Keratinocyte (primary cell): ENCODE results near the gene LMNTD1. TPM values are rescaled to one million over a fixed set of nuclear protein-coding genes. Genes with fewer than 3 reads are reported as not detected.
A peak's percentile ranks its signal among the peaks of the same experiment; 100 is the strongest.

ENCODE experiments used
- DNase-seq: peaks from one replicate; pipeline ENCODE4 v3.0.0-alpha.2; 2011; ENCODE audit warnings: low read depth, missing footprints, low spot score
- FAIRE-seq: peaks from 2 replicates; lab custom pipeline; 2011; peaks lifted over from hg19 to GRCh38; lab: Jason Lieb, UNC
- H2AFZ ChIP-seq: 2 replicates; pipeline ENCODE4 v1.6.0; 2012; ENCODE audit warnings: low read length, control low read depth, inconsistent platforms; ENCODE audit not compliant: control insufficient read depth
- H3K27ac ChIP-seq: 2 replicates; pipeline ENCODE4 v1.5.1; 2011; ENCODE audit warnings: low read length; ENCODE audit not compliant: control insufficient read depth, insufficient read depth
- H3K27me3 ChIP-seq: 3 replicates; pipeline ENCODE4 v1.6.0; 2011; ENCODE audit warnings: low read length; ENCODE audit not compliant: control insufficient read depth, insufficient read depth; ENCODE audit errors: extremely low read depth
- H3K36me3 ChIP-seq, 2 experiments: 2 replicates in 1 of 2; 3 replicates in 1 of 2; pipeline ENCODE4 v1.5.1; 2011; ENCODE audit warnings: low read length in 2 of 2, mild to moderate bottlenecking in 1 of 2; ENCODE audit not compliant: control insufficient read depth in 2 of 2, insufficient read depth in 2 of 2; ENCODE audit errors: extremely low read depth in 1 of 2
- H3K4me1 ChIP-seq: 3 replicates; pipeline ENCODE4 v1.5.1; 2011; ENCODE audit warnings: low read length; ENCODE audit not compliant: control insufficient read depth, insufficient read depth; ENCODE audit errors: extremely low read depth
- H3K4me2 ChIP-seq: 3 replicates; pipeline ENCODE4 v1.6.0; 2011; ENCODE audit warnings: low read depth, low read length; ENCODE audit not compliant: control insufficient read depth, insufficient read depth; ENCODE audit errors: extremely low read depth
- H3K4me3 ChIP-seq, 3 experiments: fragments of 200-600 bp in 1 of 3; sonication (generic) in 1 of 3; 2 replicates in 2 of 3; 3 replicates in 1 of 3; pipeline ENCODE4 v1.5.1; 2011 to 2016; ENCODE audit warnings: low read length in 3 of 3, mild to moderate bottlenecking in 3 of 3, control low read depth in 2 of 3, inconsistent platforms in 1 of 3, low read depth in 1 of 3, mixed read lengths in 1 of 3, mixed run types in 1 of 3, moderate library complexity in 1 of 3; ENCODE audit not compliant: control insufficient read depth in 2 of 3, insufficient read depth in 2 of 3; ENCODE audit errors: extremely low read depth in 1 of 3
- H3K79me2 ChIP-seq: 2 replicates; pipeline ENCODE4 v1.6.0; 2012; ENCODE audit warnings: low read length; ENCODE audit not compliant: control insufficient read depth, insufficient read depth
- H3K9ac ChIP-seq: 3 replicates; pipeline ENCODE4 v1.6.0; 2011; ENCODE audit warnings: low read length; ENCODE audit not compliant: control insufficient read depth, insufficient read depth; ENCODE audit errors: extremely low read depth
- H3K9me1 ChIP-seq: 3 replicates; pipeline ENCODE4 v1.6.0; 2011; ENCODE audit warnings: low read length; ENCODE audit not compliant: control insufficient read depth, insufficient read depth; ENCODE audit errors: extremely low read depth
- H3K9me3 ChIP-seq: 2 replicates; pipeline ENCODE4 v1.5.1; 2012; ENCODE audit warnings: low read depth, low read length; ENCODE audit not compliant: control insufficient read depth
- H4K20me1 ChIP-seq: 3 replicates; pipeline ENCODE4 v1.6.0; 2011; ENCODE audit warnings: low read length; ENCODE audit not compliant: control insufficient read depth, insufficient read depth; ENCODE audit errors: extremely low read depth
- EZH2 ChIP-seq: IDR thresholded peaks from one replicate; pipeline ENCODE4 v1.6.1; 2012; ENCODE audit warnings: inconsistent platforms, mild to moderate bottlenecking, low read length, moderate library complexity
- dilution Hi-C: fragments of 300-500 bp; cut with MboI; formaldehyde crosslinking; loops from one replicate; pipeline ENCODE4 v1.7.0; 2020; ENCODE audit warnings: low sequenced_read_pairs; ENCODE audit not compliant: extremely low pct_ligation_motif_present
- polyA plus RNA-seq, 5 experiments: library from polyadenylated mRNA; depleted of rRNA in 3 of 5; stranded (reverse) in 3 of 5; stranded (forward) in 1 of 5; unstranded in 1 of 5; fragments of >200 nt; gene quantifications; 1 replicate in 1 of 5; 2 replicates in 3 of 5; 3 replicates in 1 of 5; pipeline versions ENCODE4 v1.2.1 to v1.2.3, GENCODE V29; 2011 to 2012; ENCODE audit warnings: missing spikeins in 2 of 5, low read depth in 1 of 5, low replicate concordance in 1 of 5
- TF ChIP-seq, protein P1 (sequence below), 3 experiments: IDR thresholded peaks in 1 of 3; conservative IDR thresholded peaks in 1 of 3; optimal IDR thresholded peaks in 1 of 3; 2 replicates in 2 of 3; 3 replicates in 1 of 3; pipeline versions ENCODE3 to v1.5.1; 2011; ENCODE audit warnings: low read length in 3 of 3, mild to moderate bottlenecking in 3 of 3, moderate library complexity in 2 of 3, control low read depth in 1 of 3, inconsistent platforms in 1 of 3; ENCODE audit not compliant: insufficient read depth in 2 of 3; ENCODE audit errors: extremely low read depth in 1 of 3

LMNTD1 gene
- polyA plus RNA-seq, 1 donor (not counting 4 experiments of a cell fraction or from before 2014, with no cell fraction given): 0.42 TPM

DNA sequence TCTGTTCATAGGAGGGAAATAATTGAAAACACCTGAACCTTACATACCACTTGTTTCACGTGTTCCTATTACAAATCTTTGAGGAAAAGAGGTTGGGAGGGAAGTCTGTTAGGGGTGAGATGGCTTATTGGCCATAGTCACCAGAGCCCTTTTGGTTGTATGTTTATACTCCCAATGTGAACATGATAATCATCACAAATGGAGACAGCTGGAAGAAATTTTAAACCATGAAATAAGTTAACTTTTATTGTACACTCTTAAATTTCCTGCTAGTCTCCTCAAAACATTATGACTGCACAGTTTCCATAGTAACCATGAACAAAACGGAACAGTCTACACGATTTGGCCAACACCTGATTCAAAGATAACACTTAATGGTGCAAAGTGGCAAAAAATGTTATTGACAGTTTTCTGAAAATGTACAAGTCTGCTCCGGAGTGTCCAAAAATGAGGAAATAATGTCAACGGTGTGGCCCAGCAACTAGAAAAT lies 56.9 kb downstream of the LMNTD1 start:
- dilution Hi-C loops: no loop called here
- Histone ChIP-seq H3K4me3 (no peak overlapping the region), H3K4me2 (no peak overlapping the region), H3K79me2 (no peaks in the 10 kb centered on the region), H3K36me3 (no peaks in the 10 kb centered on the region), H3K9ac (no peak overlapping the region), H3K4me1 (peaks cover 16% of the 10 kb centered on the region), H2AFZ (no peak overlapping the region), H3K27ac (peak overlapping the region; percentile 32), H3K9me1 (no peaks in the 10 kb centered on the region), H3K27me3 (no peaks in the 10 kb centered on the region), H4K20me1 (no peaks in the 10 kb centered on the region), H3K9me3 (peaks cover 7% of the 10 kb centered on the region)
- no peak for TF ChIP-seq EZH2
- TF ChIP-seq, protein P1, sequence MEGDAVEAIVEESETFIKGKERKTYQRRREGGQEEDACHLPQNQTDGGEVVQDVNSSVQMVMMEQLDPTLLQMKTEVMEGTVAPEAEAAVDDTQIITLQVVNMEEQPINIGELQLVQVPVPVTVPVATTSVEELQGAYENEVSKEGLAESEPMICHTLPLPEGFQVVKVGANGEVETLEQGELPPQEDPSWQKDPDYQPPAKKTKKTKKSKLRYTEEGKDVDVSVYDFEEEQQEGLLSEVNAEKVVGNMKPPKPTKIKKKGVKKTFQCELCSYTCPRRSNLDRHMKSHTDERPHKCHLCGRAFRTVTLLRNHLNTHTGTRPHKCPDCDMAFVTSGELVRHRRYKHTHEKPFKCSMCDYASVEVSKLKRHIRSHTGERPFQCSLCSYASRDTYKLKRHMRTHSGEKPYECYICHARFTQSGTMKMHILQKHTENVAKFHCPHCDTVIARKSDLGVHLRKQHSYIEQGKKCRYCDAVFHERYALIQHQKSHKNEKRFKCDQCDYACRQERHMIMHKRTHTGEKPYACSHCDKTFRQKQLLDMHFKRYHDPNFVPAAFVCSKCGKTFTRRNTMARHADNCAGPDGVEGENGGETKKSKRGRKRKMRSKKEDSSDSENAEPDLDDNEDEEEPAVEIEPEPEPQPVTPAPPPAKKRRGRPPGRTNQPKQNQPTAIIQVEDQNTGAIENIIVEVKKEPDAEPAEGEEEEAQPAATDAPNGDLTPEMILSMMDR (optimal IDR thresholded peaks at IDR 0.05 in 1 of 3, IDR thresholded peaks at IDR 0.05 in 1 of 3, conservative IDR thresholded peaks at IDR 0.05 in 1 of 3; ENCODE audit: extremely low read depth in 1 of 3, insufficient read depth in 2 of 3, low read length in 3 of 3): no peak
- FAIRE-seq: peak; percentile 53
- no peak for DNase-seq

DNA sequence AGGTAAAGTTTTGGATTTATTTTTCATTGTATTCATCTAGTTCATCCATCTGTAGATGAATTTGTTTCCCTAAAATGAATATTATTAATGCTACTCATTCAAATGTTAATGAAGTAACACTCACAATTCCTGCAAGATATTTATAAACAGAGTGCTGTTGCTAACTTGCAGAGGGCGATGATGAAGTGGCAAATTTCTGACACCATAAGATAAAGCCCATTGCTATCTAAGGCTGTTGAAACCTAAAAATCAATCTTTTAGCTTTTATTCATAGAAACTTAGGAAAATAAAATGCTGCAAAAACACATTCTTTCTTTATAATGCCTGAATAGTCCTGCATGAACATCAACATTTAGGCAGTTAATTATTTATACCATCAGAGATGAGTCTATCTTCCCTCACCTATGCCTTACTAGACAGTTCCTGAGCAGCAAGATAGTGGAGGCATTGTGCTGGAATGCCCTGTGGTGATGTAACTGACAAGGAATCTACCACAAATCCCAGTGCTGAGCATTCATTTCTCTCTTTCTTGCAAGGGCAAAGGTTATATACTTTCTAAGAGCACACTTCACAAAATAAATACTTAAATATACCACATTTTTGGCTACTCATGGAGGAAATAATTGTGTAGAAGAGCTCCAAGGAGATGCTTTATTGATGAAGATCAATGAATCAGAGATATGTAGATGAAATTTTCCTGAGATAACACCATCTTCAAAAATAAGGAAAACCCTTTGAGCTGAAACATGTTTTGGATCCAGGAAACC lies 57.6 kb downstream of the LMNTD1 start:
- H2AFZ ChIP-seq: no peak overlapping the region
- H3K4me2 ChIP-seq: no peak overlapping the region
- no peaks in the 10 kb centered on the region for H3K79me2 ChIP-seq
- peak overlapping the region; percentile 32 for H3K27ac ChIP-seq
- H3K4me1 ChIP-seq: peaks cover 16% of the 10 kb centered on the region
- FAIRE-seq: peak; percentile 99
- dilution Hi-C loops: no loop called here
- peak; percentile 64 for DNase-seq
- H3K27me3 ChIP-seq: no peaks in the 10 kb centered on the region
- no peaks in the 10 kb centered on the region for H3K36me3 ChIP-seq
- TF ChIP-seq, protein P1 (optimal IDR thresholded peaks at IDR 0.05 in 1 of 3, IDR thresholded peaks at IDR 0.05 in 1 of 3, conservative IDR thresholded peaks at IDR 0.05 in 1 of 3; ENCODE audit: extremely low read depth in 1 of 3, insufficient read depth in 2 of 3, low read length in 3 of 3): no peak
- no peak for TF ChIP-seq EZH2
- peaks cover 7% of the 10 kb centered on the region for H3K9me3 ChIP-seq
- H3K4me3 ChIP-seq: no peak overlapping the region
- no peaks in the 10 kb centered on the region for H3K9me1 ChIP-seq
- no peaks in the 10 kb centered on the region for H4K20me1 ChIP-seq
- H3K9ac ChIP-seq: no peak overlapping the region
